Hepatocyte (in vitro differentiated cells): Measurements from ENCODE around the gene NDUFA7. TPM values are rescaled to one million over a fixed set of nuclear protein-coding genes. Genes with fewer than 3 reads are reported as not detected.
"Not testable (repeated sequence)": the region's sequence is repeated elsewhere in the genome, so short reads cannot be mapped to it uniquely, and the experiment has no call there.

Source experiments
- DNase-seq: peaks from one replicate; pipeline ENCODE4 v3.0.0-alpha.2; 2016; ENCODE audit warnings: low spot score
- H2AFZ ChIP-seq: fragments of 200-600 bp; sonication (generic); 2 replicates; pipeline ENCODE4 v1.6.0; 2016; ENCODE audit warnings: antibody characterized with exemption, mild to moderate bottlenecking
- H3K27ac ChIP-seq: fragments of 200-600 bp; sonication (generic); 2 replicates; pipeline ENCODE4 v1.5.1; 2016; ENCODE audit warnings: mild to moderate bottlenecking
- H3K27me3 ChIP-seq: fragments of 200-600 bp; sonication (generic); 2 replicates; pipeline ENCODE4 v1.6.1; 2016
- H3K36me3 ChIP-seq: fragments of 200-600 bp; sonication (generic); replicated peaks from 2 replicates; pipeline ENCODE4 v1.5.1; 2016; ENCODE audit warnings: low read depth; ENCODE audit not compliant: insufficient read depth
- H3K4me1 ChIP-seq: fragments of 200-600 bp; sonication (generic); 2 replicates; pipeline ENCODE4 v1.5.1; 2016; ENCODE audit warnings: mild to moderate bottlenecking, moderate library complexity; ENCODE audit not compliant: insufficient read depth
- H3K4me2 ChIP-seq: fragments of 200-600 bp; sonication (generic); 2 replicates; pipeline ENCODE4 v1.6.0; 2016
- H3K4me3 ChIP-seq: fragments of 200-600 bp; sonication (generic); 2 replicates; pipeline ENCODE4 v1.5.1; 2016; ENCODE audit warnings: mild to moderate bottlenecking
- H3K79me2 ChIP-seq: fragments of 200-600 bp; sonication (generic); 2 replicates; pipeline ENCODE4 v1.6.0; 2017; ENCODE audit warnings: mild to moderate bottlenecking
- H3K9me2 ChIP-seq: fragments of 200-600 bp; sonication (generic); replicated peaks from 2 replicates; pipeline ENCODE4 v1.6.0; 2017; ENCODE audit warnings: mild to moderate bottlenecking; ENCODE audit not compliant: insufficient read depth
- H3K9me3 ChIP-seq: fragments of 200-600 bp; sonication (generic); 2 replicates; pipeline ENCODE4 v1.5.1; 2016; ENCODE audit warnings: low read depth, mild to moderate bottlenecking
- H4K20me1 ChIP-seq: fragments of 200-600 bp; sonication (generic); 2 replicates; pipeline ENCODE4 v1.6.0; 2016; ENCODE audit warnings: mild to moderate bottlenecking; ENCODE audit not compliant: insufficient read depth, poor library complexity, severe bottlenecking
- EZH2 ChIP-seq: fragments of 200-600 bp; sonication (generic); IDR thresholded peaks from 2 replicates; pipeline ENCODE4 v1.6.1; 2016; ENCODE audit warnings: antibody characterized with exemption, mild to moderate bottlenecking, borderline replicate concordance
- EZH2phosphoT487 ChIP-seq: fragments of 200-600 bp; sonication (generic); IDR thresholded peaks from one replicate; pipeline ENCODE4 v1.6.1; 2018; ENCODE audit warnings: antibody characterized with exemption, mild to moderate bottlenecking, low read depth, moderate library complexity; ENCODE audit not compliant: unreplicated experiment, severe bottlenecking
- WGBS: methylation state at CpG from one replicate; pipeline ENCODE4 v1.1.6; 2016; ENCODE audit warnings: low lambda C conversion rate; ENCODE audit errors: missing lambda C conversion rate; 5-methylcytosine and 5-hydroxymethylcytosine counted together
- polyA plus RNA-seq: library from polyadenylated mRNA; unstranded; fragments of >200 nt; fragmentation: Nextera tagmentation; extraction: Ambion mirVana; gene quantifications from 2 replicates; pipeline ENCODE4 v1.2.1, GENCODE V29; 2016
- total RNA-seq: library from RNA; depleted of rRNA; stranded (reverse); fragments of >200 nt; gene quantifications from 2 replicates; pipeline ENCODE4 v1.2.3, GENCODE V29; 2014
- TF ChIP-seq, protein P1 (sequence below): fragments of 200-600 bp; sonication (generic); IDR thresholded peaks from 2 replicates; pipeline ENCODE4 v1.5.1; 2016; ENCODE audit warnings: antibody characterized with exemption, mild to moderate bottlenecking; ENCODE audit not compliant: poor library complexity

Gene NDUFA7
- total and polyA plus RNA-seq, 2 experiments from 2014 or later: 34.4 to 115 TPM

DNA sequence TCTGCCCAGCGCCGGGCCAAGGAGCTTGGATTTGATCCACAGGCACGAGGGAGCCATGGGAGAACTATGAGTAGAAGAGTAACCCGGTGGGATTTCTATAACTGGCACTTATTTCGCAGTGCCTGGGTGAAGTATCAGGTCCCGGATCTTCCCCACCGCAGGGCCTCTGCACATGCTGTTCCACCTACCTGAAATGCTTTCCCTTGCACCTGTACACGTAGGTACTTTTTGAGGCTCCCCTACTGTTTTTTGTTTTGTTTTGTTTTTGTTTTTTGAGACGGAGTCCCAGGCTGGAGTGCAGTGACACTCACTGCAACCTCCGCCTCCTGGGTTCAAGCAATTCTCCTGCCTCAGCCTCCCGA is 22.3 kb upstream of the NDUFA7 start:
- WGBS: 49% methylated on average over 11 of the region's 11 CpGs
- no peak overlapping the region for H3K4me3 ChIP-seq
- no peaks in the 10 kb centered on the region for H3K9me3 ChIP-seq
- peak overlapping the region; percentile 74 for H3K4me2 ChIP-seq
- no peaks in the 10 kb centered on the region for H3K9me2 ChIP-seq
- no peak overlapping the region for H2AFZ ChIP-seq
- H3K79me2 ChIP-seq: no peaks in the 10 kb centered on the region
- H3K4me1 ChIP-seq: no peaks in the 10 kb centered on the region
- H4K20me1 ChIP-seq: no peaks in the 10 kb centered on the region
- peaks cover 17% of the 10 kb centered on the region for H3K27me3 ChIP-seq
- no peak for DNase-seq
- no peak overlapping the region for H3K27ac ChIP-seq
- no peaks in the 10 kb centered on the region for H3K36me3 ChIP-seq
- no peak for TF ChIP-seq EZH2
- no peak for TF ChIP-seq EZH2phosphoT487
- TF ChIP-seq, protein P1, sequence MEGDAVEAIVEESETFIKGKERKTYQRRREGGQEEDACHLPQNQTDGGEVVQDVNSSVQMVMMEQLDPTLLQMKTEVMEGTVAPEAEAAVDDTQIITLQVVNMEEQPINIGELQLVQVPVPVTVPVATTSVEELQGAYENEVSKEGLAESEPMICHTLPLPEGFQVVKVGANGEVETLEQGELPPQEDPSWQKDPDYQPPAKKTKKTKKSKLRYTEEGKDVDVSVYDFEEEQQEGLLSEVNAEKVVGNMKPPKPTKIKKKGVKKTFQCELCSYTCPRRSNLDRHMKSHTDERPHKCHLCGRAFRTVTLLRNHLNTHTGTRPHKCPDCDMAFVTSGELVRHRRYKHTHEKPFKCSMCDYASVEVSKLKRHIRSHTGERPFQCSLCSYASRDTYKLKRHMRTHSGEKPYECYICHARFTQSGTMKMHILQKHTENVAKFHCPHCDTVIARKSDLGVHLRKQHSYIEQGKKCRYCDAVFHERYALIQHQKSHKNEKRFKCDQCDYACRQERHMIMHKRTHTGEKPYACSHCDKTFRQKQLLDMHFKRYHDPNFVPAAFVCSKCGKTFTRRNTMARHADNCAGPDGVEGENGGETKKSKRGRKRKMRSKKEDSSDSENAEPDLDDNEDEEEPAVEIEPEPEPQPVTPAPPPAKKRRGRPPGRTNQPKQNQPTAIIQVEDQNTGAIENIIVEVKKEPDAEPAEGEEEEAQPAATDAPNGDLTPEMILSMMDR: no peak

DNA sequence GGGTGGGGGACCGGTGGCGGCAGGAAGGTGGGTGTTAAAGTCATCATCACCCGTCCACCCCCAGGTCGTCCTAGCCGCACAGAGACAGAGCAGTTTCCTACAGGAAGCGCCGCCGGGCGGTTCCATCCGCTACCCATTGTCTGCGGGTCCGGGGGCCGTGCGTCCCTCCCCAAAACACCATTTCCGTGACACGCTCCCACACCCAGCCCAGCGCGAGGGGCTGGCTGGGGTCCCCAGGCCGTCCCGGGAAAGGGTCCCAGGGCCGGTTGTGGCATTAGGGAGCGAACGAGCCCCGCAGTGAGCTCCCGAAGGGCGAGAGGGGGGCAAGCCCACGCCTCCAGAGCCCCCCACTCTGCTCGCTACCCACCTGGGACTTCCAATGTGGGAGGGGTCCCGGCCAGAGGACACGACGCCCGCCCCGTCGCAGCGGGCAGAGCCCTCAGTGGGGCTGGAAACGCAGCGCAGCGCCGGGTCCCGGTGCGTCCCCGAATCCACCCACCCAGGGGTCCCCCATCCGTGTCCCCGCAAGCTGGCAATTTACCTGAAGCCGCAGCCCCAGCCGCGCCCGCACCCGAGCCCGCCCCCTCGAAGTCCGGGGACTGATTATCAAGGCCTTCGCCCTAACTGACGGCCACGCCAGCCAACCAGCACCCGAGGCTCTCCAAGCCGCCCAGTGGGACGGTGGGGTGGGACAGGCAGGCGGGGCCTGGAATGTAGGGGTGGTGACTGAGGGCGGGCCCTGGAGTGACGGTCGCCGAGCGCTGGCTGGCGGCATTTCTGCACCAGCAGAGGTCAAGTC is 21.7 kb upstream of the NDUFA7 start, which contains the start of gene KANK3:
Gene KANK3 (minus strand): TSS at position 579 of the 799 bp plus-strand sequence. CDS start 5,434 bp downstream, outside the sequence.
- H3K4me1 ChIP-seq: no peaks in the 10 kb centered on the region
- TF ChIP-seq EZH2phosphoT487 (no peak), EZH2 (no peak)
- TF ChIP-seq, protein P1: no peak
- peak; percentile 94 for DNase-seq
- H3K4me2 ChIP-seq: peak within 1 kb of the TSS; percentile 74
- no peaks in the 10 kb centered on the region for H3K79me2 ChIP-seq
- no peaks in the 10 kb centered on the region for H3K9me3 ChIP-seq
- H3K27me3 ChIP-seq: peaks cover 21% of the 10 kb centered on the region
- no peaks in the 10 kb centered on the region for H4K20me1 ChIP-seq
- H3K27ac ChIP-seq: no peak within 1 kb of the TSS
- no peaks in the 10 kb centered on the region for H3K36me3 ChIP-seq
- H3K9me2 ChIP-seq: no peaks in the 10 kb centered on the region
- 16% methylated on average over 31 of the region's 65 CpGs for WGBS
- H3K4me3 ChIP-seq: no peak within 1 kb of the TSS
- peak within 1 kb of the TSS; percentile 18 for H2AFZ ChIP-seq

DNA sequence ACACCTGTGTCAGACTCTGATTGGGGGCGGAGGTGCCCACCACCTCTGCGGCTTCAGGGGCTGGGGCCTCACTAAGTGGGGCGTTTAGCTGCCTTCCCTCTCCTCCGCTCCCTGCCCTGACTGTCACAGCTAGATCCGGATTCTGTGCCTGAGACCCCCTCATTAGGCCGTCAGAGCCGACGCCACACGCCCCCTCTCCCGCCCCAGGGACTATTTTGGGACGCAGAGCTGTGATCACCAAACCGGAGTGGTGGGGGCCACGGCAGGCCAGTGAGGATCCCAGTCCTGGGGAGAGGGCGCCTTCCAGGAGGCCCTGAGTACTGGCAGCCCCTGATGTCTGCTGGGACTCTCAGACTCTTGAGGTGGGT is 21.1 kb upstream of the NDUFA7 start:
- H3K4me2 ChIP-seq: peak overlapping the region; percentile 74
- TF ChIP-seq, protein P1: no peak
- TF ChIP-seq EZH2: no peak
- no peak for TF ChIP-seq EZH2phosphoT487
- no peaks in the 10 kb centered on the region for H3K36me3 ChIP-seq
- no peaks in the 10 kb centered on the region for H3K79me2 ChIP-seq
- no peaks in the 10 kb centered on the region for H3K9me3 ChIP-seq
- H3K27me3 ChIP-seq: peaks cover 21% of the 10 kb centered on the region
- H3K4me1 ChIP-seq: no peaks in the 10 kb centered on the region
- H3K4me3 ChIP-seq: no peak overlapping the region
- no peaks in the 10 kb centered on the region for H3K9me2 ChIP-seq
- no peaks in the 10 kb centered on the region for H4K20me1 ChIP-seq
- no peak overlapping the region for H2AFZ ChIP-seq
- no peak for DNase-seq
- WGBS: 67% methylated on average over 14 of the region's 14 CpGs
- H3K27ac ChIP-seq: no peak overlapping the region

DNA sequence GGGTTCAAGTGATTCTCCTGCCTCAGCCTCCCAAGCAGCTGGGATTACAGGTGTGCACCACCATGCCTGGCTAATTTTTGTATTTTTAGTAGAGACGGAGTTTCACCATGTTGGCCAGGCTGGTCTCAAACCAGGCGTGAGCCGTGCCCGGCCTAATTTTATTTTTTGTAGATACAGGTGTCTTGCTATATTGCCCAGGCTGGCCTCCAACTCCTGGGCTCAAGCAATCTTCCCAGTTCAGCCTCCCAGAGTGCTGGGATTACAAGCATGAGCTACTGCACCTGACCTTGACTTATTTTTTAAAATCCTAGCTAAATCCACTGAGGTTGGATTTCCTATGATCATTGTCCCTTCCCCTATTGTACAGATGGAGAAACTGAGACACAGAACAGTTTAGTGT is 20.3 kb upstream of the NDUFA7 start:
- H3K36me3 ChIP-seq, H3K9me2 ChIP-seq, H3K4me1 ChIP-seq, H3K9me3 ChIP-seq, H3K27ac ChIP-seq, H3K4me3 ChIP-seq, DNase-seq, H3K4me2 ChIP-seq, H3K79me2 ChIP-seq, H4K20me1 ChIP-seq, H2AFZ ChIP-seq: not testable (repeated sequence)
- WGBS: 98% methylated on average over 4 of the region's 4 CpGs
- H3K27me3 ChIP-seq: peaks cover 21% of the 10 kb centered on the region
